GM19240 (cell line): ENCODE data around the gene INSYN1.
"Not testable (repeated sequence)": the region's sequence is repeated elsewhere in the genome, so short reads cannot be mapped to it uniquely, and the experiment has no call there.

Source experiments
- DNase-seq: peaks from one replicate; pipeline ENCODE4 v3.0.0; 2011; ENCODE audit warnings: low spot score; ENCODE audit not compliant: insufficient read length

The INSYN1 gene

DNA sequence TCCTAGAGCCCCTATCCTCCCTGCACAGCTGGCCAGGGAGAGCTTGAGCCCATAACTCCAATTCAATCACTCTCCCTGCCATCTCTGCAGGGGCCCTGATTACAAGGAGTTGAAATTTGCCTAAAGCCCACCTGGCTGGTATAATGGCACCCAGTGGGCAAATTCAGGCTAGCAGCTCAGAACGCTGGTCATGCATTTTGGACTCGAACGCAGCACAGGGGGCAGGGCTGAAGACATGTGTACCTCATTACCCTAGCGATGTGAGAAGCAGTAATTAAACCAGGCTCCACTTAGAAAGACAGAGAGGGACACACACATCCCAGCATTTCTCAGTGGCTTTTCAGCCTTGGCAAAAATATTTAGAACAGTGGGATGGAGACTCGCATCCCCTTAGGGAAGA is 3.2 kb downstream of the INSYN1 start:
- no peak for DNase-seq

DNA sequence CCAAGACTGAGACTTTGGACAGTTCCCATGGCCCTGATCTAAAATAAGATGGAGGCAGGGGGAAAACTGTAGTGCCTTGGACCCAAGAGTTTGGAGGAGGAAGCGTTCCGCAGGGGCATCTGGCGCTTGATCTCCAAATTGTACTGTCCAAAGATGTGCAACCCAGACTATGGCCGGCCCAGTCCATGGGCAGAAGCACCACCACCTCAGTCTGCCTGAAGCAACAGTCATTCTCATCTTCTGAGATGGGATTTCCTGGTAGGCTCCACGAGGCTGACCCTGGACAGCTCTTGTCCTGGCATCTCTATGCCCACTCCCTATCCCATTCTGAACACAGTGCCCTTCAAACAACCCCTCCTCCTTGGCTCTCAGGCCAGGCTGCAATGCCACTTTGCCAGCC is 3.6 kb downstream of the INSYN1 start:
- DNase-seq = no peak

DNA sequence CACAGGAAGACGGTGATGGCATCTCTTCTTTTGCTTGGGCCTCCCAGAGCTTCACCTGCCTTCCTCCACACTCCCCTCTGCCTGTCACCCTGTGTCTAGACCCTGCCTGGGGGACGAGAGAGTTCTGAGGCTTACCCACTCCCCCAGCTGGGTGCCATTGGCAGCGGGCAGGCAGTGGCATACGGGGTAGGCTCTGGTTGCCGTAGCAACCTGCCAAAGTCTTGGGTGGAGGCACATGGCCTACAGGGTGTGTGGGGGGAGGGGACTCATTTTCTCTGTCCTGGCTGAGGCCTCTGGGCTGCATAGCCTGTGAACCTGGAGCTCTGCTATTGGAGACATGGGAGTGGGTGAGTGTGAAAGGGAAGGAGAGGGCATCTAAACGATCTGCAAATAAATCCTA is 4.4 kb downstream of the INSYN1 start:
- no peak for DNase-seq

DNA sequence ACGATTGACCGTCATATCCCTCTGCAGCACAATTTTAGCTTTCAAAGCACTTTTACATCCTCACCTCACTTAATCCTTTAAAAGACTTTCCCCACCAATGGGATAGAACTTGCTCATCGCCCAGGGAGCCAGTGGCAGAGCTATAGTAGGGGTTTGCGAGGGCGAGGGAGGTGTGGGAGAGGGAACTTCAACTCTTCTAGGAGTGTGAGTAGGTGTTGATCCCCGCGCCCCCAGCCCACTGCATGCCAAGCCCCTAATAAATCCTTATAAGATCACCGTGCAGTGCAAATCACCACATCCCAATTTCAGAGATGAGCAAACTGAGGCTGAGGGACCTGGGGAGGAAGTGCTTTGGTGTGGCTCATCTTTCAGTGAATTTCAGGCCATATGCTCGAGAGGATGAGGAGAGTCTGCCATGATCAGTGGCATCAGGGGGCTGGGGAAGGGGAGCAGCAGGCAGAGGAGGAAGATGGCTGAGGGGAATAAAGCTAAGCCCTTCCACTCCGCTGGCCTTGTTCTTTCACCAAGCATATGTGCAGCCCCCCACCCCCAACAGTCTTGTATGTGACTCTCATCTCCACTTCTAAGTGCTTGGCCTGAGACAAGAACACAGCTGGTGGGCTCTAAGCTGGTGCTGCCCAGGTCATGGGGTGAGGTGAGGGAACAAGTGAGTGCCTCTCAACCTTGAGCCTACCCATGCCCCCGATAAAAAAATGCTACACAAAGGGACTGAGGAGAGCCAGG is 5.1 kb downstream of the INSYN1 start:
- no peak for DNase-seq

DNA sequence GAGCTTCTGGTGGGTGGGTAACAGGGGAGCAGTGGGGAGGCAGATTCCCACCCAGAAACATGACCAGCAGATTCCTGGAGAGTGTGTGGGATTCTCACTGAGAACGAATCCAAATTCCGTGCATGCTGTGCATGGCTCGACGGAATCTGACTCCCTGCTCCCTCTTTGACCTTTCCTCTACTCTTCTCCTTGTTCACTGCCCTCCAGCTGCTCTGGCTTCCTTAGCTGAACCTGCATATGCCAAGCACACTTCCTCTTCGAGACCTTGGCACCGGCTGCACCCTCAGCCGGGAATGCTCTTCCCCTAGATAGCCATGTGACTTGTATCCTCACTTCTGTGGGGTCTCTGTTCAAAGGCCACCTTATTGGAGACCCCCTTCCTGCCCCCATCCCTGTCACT is 6.3 kb downstream of the INSYN1 start:
- DNase-seq = no peak

DNA sequence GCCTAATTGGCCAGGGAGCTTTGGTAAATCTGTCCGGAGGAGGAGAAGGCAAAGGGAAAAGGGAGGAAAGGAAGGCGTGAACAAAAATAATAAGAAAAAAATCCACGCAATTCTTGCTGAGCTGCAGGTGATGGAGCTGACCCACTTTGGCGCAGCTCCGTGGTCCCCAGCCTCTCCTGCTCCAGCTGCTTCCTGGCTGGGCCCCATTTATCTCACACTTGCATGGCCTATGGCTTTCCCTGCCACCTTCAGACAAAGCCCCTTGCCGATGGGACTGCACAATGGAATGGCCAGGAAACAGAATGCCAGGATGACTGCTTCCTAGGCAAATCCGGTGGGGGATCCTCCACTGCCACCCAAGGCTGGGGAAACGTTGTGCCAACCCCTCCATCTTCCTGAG is 6.9 kb downstream of the INSYN1 start:
- no peak for DNase-seq

DNA sequence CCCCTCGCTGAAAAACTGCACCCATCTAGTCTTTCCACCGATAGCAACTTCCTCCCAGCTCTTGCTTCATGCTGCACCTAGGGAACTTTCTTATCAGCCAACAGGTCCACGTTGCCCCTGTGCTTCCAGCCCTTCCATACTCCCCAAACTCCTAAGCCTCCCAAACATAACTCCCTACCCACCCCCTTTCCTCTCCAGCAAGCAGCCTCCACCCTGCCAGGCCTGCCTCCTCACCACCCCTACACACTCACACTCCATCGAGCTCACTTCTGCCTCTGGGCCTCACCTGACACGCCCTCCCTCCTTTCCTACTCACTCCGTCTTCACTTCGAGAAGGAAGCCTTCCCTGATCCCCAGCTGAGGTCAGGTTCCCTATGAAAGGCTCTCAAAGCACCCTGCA is 8.1 kb downstream of the INSYN1 start:
- no peak for DNase-seq

DNA sequence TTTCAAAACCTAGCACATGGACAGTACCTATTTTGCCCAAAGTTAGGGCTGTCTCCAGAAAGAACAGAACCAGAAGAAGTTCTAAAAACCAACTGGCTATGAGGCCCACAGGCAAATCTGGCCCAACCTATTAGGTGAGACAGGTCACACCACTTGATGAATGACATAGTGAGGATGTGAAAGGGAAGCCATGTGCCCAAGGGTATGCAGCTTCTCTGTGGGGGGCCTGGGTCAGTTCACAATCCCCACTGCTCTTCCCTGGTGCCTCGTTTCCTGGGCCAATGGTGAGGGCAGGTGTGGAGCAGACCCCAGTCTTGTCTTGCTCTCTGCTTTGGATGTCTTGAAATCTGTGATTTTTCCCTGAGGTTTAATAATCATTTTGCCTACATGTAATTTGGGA is 8.9 kb downstream of the INSYN1 start:
- DNase-seq = no peak

DNA sequence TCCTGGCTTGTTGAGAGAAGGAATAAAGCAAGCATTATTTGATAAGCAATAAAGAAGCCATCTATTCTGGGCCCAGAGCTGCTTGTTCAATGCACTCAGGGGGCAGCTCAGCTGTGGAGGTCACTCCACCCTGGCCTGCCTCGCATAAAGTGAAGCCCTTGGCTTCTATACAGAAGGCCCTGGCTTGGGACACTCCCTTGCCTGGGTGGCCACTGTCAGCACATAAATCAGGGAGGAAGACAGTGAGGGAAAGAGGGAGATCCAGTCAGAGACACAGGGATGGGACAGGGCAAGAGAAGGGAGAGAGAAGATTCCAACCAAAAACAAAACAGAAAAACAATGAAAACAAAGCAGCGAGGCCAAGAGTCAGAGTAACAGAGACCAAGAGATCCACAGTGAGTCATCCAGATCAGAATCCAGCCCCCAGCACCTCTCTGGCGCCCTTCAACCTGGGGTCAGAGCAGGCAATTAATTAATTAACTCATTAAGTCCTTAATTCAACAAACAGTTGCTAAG is 11.8 kb downstream of the INSYN1 start:
- DNase-seq = no peak

DNA sequence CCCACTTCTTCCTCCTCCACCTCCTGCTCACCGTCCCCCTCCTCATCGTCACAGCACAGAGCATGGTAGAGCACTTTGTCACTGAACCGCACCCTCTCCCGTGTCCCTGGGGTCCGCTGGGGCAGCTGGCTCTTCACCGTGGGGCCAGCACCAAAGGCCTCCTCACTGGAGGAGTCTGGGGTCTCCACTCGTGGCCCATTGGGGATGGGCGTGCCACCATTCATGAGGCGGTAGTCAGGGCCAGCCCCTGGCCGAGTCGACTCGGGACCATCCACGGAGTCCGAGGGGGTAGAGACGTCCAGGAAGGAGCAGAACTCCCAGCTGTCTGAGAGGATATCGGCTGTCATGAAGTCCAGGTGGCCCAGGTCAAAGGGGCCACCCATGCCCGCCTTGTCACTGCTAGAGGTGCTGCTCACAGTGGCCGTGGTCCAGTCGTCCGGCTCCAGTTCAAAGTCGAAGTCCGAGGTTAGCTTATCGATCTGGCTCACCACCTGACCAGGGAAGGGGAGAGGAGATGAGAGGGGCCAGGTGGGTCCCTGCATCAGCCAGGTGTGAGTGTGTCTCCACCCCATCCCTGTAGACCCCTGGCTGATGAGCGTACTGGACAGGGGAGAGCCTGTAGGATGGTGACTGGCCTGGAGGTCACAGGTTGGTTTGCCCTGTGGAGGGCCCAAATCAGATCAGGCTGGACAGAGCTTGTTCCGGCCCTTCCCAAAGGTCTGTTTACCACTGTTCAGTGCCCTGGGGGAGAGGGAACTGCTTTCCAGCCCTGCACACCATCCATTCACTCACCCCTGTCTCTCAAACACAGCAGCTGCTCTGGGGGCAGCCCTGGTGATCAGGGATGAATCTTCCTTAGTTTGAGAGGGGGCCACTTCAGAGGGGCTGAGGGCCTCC is 12.8 kb downstream of the INSYN1 start:
- no peak for DNase-seq

DNA sequence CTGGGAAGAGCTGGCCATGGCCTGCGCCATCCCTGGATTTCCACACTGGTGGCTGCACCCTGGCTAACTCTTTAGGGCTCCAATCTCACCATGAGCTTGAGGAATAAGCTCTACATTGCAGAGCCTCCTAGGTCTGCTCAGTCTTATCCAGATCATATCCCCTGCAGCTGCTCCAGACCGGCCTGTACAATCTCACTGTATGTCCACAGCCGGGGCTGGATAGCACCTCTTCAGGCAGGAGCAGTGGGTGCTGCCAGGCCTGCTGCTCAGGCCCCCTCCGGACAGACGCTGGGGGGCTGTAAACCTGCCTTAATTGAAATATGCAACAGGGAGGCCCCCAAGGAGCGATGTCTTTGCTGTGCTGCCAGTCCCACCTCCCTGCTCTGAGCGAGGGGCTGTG is 15.6 kb downstream of the INSYN1 start:
- no peak for DNase-seq

DNA sequence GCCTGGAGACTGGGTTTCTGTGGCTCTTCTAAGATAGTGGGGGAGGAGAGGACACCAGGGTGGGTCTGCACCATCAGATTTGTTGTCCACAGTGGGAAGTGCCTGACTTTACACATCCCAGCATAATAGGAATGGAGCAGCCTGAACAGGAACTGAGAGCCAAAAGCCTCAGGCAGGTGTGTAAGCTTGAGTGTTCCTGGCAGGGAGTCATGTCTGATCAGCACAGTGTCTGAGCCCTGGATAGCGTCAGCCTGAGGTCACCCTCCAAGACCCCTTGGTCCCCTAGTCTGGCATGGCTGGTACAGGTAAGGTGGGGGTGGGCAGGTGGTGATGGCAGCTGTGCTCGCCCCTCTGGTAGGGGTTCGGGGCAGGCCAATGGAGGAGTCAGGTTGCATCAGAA is 20.2 kb downstream of the INSYN1 start:
- no peak for DNase-seq

DNA sequence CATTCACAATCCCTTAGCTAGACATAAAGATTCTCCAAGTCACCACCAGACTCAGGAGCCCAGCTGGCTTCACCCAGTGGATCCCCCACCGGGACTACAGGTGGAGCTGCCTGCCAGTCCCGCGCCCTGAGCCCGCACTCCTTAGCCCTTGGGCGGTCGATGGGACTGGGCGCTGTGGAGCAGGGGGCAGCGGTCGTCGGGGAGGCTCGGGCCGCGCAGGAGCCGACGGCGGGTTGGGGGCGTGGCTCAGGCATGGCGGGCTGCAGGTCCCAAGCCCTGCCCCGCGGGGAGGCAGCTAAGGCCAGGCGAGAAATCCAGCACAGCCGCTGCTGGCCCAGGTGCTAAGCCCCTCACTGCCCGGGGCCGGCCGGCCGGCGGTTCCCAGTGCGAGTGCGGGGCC is 21.1 kb downstream of the INSYN1 start:
- DNase-seq = not testable (repeated sequence)

DNA sequence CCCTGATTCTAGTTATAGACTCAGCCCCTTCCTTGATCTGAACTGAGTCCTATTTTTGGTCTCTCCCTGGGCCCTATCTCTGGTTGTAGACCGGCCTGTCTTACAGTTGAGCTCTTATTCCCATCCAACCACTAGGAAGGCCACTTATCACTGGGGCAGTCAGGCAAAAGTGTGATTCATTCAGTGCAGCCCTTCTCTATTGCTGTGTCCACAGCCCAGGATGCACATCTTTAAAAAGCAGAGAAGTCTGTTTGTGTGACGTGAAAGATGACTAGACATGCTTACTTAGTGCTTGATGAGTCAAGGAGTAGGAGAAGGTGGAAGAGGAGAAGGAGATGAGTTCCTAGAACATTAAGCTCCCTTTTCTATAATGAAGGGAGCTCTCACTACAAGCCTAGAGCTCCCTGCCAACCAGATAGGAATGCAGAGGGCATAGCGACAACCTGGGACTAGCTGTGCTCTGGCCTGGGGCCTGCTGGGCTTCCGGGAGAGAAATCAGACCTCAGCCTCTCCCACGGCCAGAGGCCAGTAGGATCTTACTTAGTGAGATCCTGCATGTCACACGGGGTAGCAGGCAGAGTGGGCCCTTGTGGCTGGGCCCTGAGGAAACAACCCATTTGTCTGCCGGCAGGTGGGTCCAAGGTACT is 25.7 kb downstream of the INSYN1 start:
- no peak for DNase-seq

DNA sequence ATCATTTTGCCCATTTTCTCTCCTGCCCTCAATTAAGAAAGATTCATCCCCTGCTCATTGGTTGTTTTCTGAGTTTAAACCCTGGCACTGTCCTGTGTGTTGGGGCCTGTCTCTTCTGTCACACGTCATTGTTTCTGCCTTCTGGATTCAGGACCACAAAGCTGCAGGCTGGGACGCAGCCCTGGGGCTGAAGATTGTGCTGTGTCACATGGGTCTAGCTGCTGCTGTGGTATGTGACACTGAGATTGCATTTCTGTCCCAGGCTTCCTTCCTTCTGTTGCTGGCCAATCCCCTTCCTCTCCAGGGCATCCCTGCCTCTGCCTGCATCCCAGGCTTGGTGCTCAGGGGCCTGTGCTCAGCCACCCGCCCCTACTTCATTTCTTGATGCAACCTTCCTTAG is 28.9 kb downstream of the INSYN1 start:
- no peak for DNase-seq

DNA sequence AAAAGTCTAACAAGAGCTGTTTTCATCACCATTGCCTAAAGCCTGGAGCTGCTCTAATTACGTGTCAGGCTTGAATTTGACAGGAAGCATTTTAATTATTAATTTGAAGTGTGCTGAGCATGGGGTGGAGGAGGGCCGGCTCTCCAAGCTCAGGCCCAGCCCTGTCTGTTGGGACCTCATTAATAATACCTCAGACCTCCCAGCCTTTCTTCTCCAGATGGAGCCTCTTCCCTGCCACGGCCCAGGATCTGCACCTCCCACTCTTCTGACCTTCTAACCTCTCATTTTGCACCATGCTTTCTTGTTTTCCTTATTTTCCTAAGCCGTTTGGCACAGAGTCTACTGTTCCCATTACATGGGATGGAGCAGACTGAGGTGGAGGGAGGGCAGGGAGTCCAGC is 30.0 kb downstream of the INSYN1 start:
- DNase-seq = no peak

DNA sequence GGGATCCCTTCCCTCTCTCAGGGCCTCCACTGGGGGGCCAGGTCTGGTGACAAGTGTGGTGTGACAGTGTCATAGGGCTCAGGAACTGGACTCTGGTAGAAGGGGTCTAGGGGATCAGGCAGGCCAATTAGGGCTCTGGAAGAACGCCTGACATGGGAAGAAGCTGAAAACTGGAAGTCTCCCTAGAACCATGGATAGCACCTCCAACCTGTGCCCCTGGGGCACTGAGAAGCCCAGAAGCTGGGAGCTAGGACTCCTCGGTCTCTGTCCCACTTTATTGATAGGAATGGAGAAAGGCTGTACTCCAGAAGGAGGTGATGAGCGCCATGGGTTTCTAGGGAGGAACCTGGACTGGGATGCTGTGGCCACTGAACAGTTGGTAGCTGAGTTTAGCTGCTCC is 30.7 kb downstream of the INSYN1 start:
- no peak for DNase-seq

DNA sequence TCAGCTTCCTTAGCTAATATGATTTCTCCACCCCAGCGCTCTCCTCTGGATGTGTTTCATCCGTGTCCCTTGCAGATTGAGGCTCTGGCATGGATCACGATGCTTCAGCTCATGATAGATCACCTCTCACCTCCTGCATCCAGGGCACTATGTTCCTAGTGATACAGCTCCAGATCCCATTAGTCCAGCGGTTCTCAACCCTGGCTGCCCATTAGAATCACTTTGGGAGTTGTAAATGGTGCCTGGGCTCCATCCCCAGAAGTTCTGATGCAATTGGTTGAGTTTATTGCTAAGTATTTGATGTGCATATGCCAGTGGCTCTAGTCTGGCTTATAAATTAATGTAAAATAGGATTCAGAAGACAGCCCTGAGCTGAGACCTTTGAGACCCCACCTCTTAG is 34.5 kb downstream of the INSYN1 start:
- DNase-seq = no peak

DNA sequence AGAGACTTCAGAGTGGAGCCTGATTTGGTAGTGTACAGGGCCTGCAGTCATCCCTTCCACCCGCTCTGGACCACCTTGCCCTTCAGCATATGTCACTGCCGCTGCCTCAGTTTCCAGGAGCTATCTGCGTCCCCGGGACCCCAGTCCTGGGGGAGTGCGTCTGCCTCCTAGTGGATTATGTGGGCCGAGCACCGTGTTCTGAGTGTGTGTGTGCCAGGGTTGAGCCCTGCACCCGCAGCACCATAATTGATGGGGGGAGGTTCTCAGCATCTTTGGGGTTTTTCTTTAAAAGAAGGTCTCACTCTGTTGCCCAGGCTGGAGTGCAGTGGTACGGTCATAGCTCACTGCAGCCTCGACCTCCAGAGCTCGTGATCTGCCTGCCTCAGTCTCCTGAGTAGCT is 35.3 kb downstream of the INSYN1 start:
- no peak for DNase-seq

DNA sequence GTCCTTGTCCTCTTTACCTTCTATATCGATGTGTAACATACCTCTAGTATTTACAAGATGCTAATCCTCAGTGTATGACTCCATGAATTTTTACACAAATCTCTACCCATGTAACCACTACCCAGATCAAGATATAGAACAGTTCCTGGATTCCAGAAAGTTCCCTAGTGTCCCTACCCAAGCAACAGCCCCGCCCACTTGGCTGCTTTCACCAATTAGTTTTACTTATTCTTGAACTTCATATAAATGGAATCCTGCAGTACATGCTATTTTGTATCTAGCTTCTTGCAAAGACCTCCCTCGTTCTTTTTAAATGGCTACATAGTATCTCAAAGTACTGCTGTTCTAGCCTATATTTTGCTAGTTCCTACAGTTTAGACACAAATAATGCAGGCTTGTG is 35.9 kb downstream of the INSYN1 start:
- DNase-seq = no peak

DNA sequence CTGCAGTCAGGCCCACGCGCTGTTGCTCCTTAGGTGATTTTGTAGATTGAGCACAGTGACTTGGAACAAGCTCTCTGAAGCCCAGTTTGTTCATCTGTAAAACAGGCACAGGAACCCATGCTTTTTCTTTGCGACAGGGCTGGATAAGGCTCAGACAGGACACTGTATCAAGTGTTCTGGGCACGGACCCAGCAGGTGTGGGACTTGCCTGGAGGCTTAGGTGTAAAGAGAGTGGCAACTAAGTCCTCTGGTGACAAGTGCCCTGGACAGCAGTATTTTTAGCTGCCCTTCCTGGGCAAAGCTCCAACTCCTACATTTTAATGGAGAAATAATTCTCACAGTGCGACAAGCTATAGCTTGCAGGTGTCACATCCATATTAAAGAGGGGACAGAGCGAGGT is 36.7 kb downstream of the INSYN1 start:
- no peak for DNase-seq

DNA sequence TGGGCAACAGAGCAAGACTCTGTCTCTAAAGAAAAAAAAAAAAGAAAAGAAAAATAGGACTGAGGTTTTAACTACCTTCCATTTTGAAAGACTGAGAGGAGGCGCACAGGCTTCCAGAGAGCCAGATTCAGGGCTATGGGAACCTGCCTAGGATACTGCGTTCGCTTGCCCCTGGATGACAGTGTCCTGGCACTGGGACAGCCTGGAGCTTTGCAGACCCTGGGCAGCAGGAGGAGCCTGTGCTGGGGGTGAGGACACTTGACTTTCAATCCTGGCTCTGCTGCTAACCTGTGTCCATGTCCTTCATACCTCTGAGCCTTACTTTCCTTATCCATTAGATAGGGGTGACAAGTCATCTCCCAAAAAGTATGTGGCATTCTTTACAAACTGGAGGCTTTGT is 37.7 kb downstream of the INSYN1 start:
- DNase-seq = no peak
